Neural progenitor cell (in vitro differentiated cells): ENCODE results near the gene HNRNPA0.

ENCODE experiments used
- CTCF ChIP-seq: fragments of 200-600 bp; sonication (generic); IDR thresholded peaks from 2 replicates; pipeline ENCODE4 v1.5.1; 2017; ENCODE audit warnings: antibody characterized with exemption, mild to moderate bottlenecking
- EZH2 ChIP-seq: fragments of 200-600 bp; sonication (generic); IDR thresholded peaks from 2 replicates; pipeline ENCODE4 v1.6.1; 2017; ENCODE audit warnings: antibody characterized with exemption, mild to moderate bottlenecking, moderate library complexity

- TF ChIP-seq CTCF (no peak), EZH2 (no peak)
Observed at GRCh38 chr5:137718611-137719010, 35.6 kb downstream of the HNRNPA0 start.
